ENCODE measurements around the gene CFAP221. TPM values are rescaled to one million over a fixed set of nuclear protein-coding genes. Genes with fewer than 3 reads are reported as not detected.

The CFAP221 gene
- total RNA-seq, 1 experiment from 2014 or later, result 0.20 TPM

DNA sequence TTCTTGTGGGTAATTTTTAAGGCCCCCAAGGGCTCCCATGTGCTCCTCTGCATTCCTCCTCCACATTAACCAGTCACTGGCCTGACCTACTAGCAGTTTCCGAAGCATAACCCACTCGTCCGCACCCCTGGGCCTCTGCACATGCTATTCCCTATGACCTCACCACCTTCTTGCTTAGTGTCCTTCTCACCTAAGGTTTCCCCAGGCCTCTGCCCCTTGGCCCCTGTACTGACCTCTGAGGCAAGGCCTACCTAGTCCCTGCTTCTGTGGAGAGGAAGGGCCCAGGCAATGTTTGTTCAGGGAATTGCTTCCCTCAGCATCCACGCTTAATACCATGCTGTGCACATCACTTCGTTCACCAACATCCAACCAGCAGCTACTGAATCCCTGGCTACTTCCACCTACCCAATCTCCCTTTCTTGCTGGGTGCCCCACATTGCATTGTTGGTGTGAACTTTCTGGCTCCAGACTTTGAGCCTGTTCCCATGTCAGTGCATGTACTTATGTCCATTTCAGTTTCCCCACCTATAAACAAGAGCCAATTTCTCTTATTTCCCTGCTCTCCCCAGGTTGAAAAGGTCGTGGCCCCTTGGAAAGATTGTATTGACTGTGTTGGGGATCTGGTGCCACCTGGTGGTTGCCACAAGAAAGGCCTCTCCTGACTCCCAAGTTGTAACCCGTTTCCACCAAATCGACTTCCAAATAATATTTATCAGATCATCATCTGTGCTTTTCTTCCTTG lies 115.5 kb downstream of the CFAP221 start:
- H3K14ac ChIP-seq (ENCODE audit: insufficient read depth, low read length), result no peak overlapping the region
- no peak overlapping the region for H2BK15ac ChIP-seq (ENCODE audit: low read depth, low read length)
- TF ChIP-seq, protein P1, sequence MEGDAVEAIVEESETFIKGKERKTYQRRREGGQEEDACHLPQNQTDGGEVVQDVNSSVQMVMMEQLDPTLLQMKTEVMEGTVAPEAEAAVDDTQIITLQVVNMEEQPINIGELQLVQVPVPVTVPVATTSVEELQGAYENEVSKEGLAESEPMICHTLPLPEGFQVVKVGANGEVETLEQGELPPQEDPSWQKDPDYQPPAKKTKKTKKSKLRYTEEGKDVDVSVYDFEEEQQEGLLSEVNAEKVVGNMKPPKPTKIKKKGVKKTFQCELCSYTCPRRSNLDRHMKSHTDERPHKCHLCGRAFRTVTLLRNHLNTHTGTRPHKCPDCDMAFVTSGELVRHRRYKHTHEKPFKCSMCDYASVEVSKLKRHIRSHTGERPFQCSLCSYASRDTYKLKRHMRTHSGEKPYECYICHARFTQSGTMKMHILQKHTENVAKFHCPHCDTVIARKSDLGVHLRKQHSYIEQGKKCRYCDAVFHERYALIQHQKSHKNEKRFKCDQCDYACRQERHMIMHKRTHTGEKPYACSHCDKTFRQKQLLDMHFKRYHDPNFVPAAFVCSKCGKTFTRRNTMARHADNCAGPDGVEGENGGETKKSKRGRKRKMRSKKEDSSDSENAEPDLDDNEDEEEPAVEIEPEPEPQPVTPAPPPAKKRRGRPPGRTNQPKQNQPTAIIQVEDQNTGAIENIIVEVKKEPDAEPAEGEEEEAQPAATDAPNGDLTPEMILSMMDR (conservative IDR thresholded peaks at IDR 0.05), result peak; percentile 94
- Mint-ChIP-seq H3K36me3 (ENCODE audit: insufficient read depth in 1 of 3, low read depth in 3 of 3) (no peaks in the 10 kb centered on the region), H3K27ac (no peak overlapping the region), H3K9me3 (no peaks in the 10 kb centered on the region; a peak in 1 of 5 replicates), H3K4me3 (no peak overlapping the region), H3K27me3 (ENCODE audit: low read depth) (peaks cover 7% of the 10 kb centered on the region), H3K4me1 (no peaks in the 10 kb centered on the region)
- H3K9ac ChIP-seq (ENCODE audit: extremely low read depth, insufficient read length, low read length), result no peak overlapping the region
- no peak overlapping the region for H4K5ac ChIP-seq (ENCODE audit: insufficient read length, low read depth, low read length)
- H3K79me1 ChIP-seq (ENCODE audit: insufficient read depth, low read depth, low read length, poor library complexity, severe bottlenecking), result no peaks in the 10 kb centered on the region
- H3K18ac ChIP-seq (ENCODE audit: insufficient read length, low read depth, low read length), result no peak overlapping the region
- H2BK20ac ChIP-seq (ENCODE audit: low read depth, low read length, poor library complexity, severe bottlenecking), result no peak overlapping the region
- no peak overlapping the region for H4K8ac ChIP-seq (replicated peaks; ENCODE audit: insufficient read length, low read depth, low read length)
- no peak overlapping the region for H3K27ac ChIP-seq (ENCODE audit: insufficient read length, low read depth, low read length)
- no peaks in the 10 kb centered on the region for H3K9me3 ChIP-seq (ENCODE audit: control insufficient read depth, low read depth, low read length)
- H3K79me2 ChIP-seq (ENCODE audit: insufficient read depth, low read length), result no peaks in the 10 kb centered on the region
- no peak overlapping the region for H2AFZ ChIP-seq (ENCODE audit: low read length)
- H2BK120ac ChIP-seq (ENCODE audit: low read depth, low read length, poor library complexity, severe bottlenecking), result no peak overlapping the region
- no peaks in the 10 kb centered on the region for H3K23me2 ChIP-seq (ENCODE audit: insufficient read length, low read depth, low read length, poor library complexity, severe bottlenecking)
- H3K4me1 ChIP-seq (ENCODE audit: insufficient read depth, low read length), result no peaks in the 10 kb centered on the region
- no peak overlapping the region for H3K4ac ChIP-seq (ENCODE audit: low read depth, low read length)
- no peak overlapping the region for H3K23ac ChIP-seq (ENCODE audit: insufficient read length, low read depth, low read length)
- no peak overlapping the region for H3K56ac ChIP-seq (ENCODE audit: insufficient read length, low read depth, low read length)
- no peak overlapping the region for H4K91ac ChIP-seq (ENCODE audit: insufficient read length, low read depth, low read length)
- no peak overlapping the region for H2BK12ac ChIP-seq (ENCODE audit: insufficient read length, low read depth, low read length)
- H3K27me3 ChIP-seq (ENCODE audit: insufficient read depth, low read length), result no peaks in the 10 kb centered on the region; the same call in 1 of the 2 replicates
- no peak overlapping the region for H2BK5ac ChIP-seq (ENCODE audit: insufficient read length, low read length)
- no peak overlapping the region for H3T11ph ChIP-seq (ENCODE audit: low read length)
- H2AK5ac ChIP-seq (ENCODE audit: insufficient read length, low read length), result no peak overlapping the region
- H4K20me1 ChIP-seq (ENCODE audit: control insufficient read depth, insufficient read depth, insufficient read length), result no peaks in the 10 kb centered on the region
- H3K4me2 ChIP-seq (ENCODE audit: insufficient read depth, insufficient read length, low read length), result no peak overlapping the region
- DNase-seq, result peak; percentile 50
- WGBS (ENCODE audit: extremely low coverage, insufficient read length, low lambda C conversion rate), result no CpG with 5 or more reads among the region's 8 CpGs

All from H9 (cell line).